GM12878 (cell line): ENCODE measurements around the gene IER5L. TPM values are rescaled to one million over a fixed set of nuclear protein-coding genes. Genes with fewer than 3 reads are reported as not detected.

Experiments used
- ATAC-seq: fragments of 200-7000 bp; cut with Tn5 transposase; 3 replicates; pipeline ENCODE4 v1.9.1; 2020; ENCODE audit warnings: mild to moderate bottlenecking, moderate library complexity
- BruUV-seq: library from RNA; stranded (reverse); fragments of 400-500 nt; replicated peaks from 2 replicates; lab custom pipeline; 2021; lab: Mats Ljungman, UMichigan
- CTCF ChIA-PET: fragments of 300-600 bp; sonication (Branson Sonifier 250); formaldehyde crosslinking; extraction: SDS; loops from one replicate; lab custom pipeline; 2021; ENCODE audit warnings: inconsistent platforms; lab: Yijun Ruan, JAX
- POLR2A ChIA-PET: fragments of 350-600 bp; formaldehyde crosslinking; extraction: SDS; loops from one replicate; lab custom pipeline; 2021; ENCODE audit warnings: inconsistent platforms; lab: Charles Lee
- RAD21 ChIA-PET: fragments of 300-600 bp; sonication (Branson Sonifier 250); formaldehyde crosslinking; loops from one replicate; lab custom pipeline; 2023; ENCODE audit warnings: antibody characterized with exemption; ENCODE audit not compliant: unreplicated experiment; lab: Charles Lee
- SMC1A ChIA-PET: fragments of 300-600 bp; sonication (Branson Sonifier 250); formaldehyde crosslinking; loops from one replicate; lab custom pipeline; 2023; ENCODE audit not compliant: unreplicated experiment, uncharacterized antibody; lab: Charles Lee
- DNase-seq: peaks from one replicate; pipeline ENCODE4 v3.0.0-alpha.2; 2011; ENCODE audit warnings: low read depth, low spot score
- FAIRE-seq: peaks from 3 replicates; lab custom pipeline; 2011; peaks lifted over from hg19 to GRCh38; lab: Jason Lieb, UNC
- H2AFZ ChIP-seq: 2 replicates; pipeline ENCODE4 v1.6.0; 2011; ENCODE audit warnings: low read depth, low read length, control low read depth; ENCODE audit not compliant: control insufficient read depth
- H3K27ac ChIP-seq: 2 replicates; pipeline ENCODE4 v1.5.1; 2011; ENCODE audit warnings: control low read depth; ENCODE audit not compliant: control insufficient read depth, insufficient read depth
- H3K27me3 ChIP-seq, 2 experiments: replicated peaks in 1 of 2; 2 replicates each; pipeline versions ENCODE4 v1.6.0 to v1.6.1; 2011; ENCODE audit warnings: low read length in 1 of 2; ENCODE audit not compliant: control insufficient read depth in 2 of 2, insufficient read depth in 2 of 2
- H3K36me3 ChIP-seq, 2 experiments: 2 replicates each; pipeline ENCODE4 v1.5.1; 2011; ENCODE audit warnings: low read length in 1 of 2; ENCODE audit not compliant: control insufficient read depth in 2 of 2, insufficient read depth in 2 of 2
- H3K4me1 ChIP-seq: 2 replicates; pipeline ENCODE4 v1.6.1; 2011; ENCODE audit warnings: mild to moderate bottlenecking, low read length, moderate library complexity, mixed read lengths; ENCODE audit not compliant: control insufficient read depth, insufficient read depth
- H3K4me2 ChIP-seq: 2 replicates; pipeline ENCODE4 v1.6.0; 2011; ENCODE audit warnings: control low read depth; ENCODE audit not compliant: control insufficient read depth, insufficient read depth
- H3K4me3 ChIP-seq: fragments of 200-600 bp; sonication (generic); 2 replicates; pipeline ENCODE4 v1.5.1; 2016
- H3K79me2 ChIP-seq: 2 replicates; pipeline ENCODE4 v1.6.0; 2011; ENCODE audit warnings: low read length; ENCODE audit not compliant: control insufficient read depth, insufficient read depth
- H3K9ac ChIP-seq: 2 replicates; pipeline ENCODE4 v1.8.0; 2011; ENCODE audit warnings: low read length, control low read depth, mixed read lengths; ENCODE audit not compliant: control insufficient read depth, insufficient read depth
- H3K9me3 ChIP-seq: replicated peaks from 3 replicates; pipeline ENCODE4 v1.5.1; 2011; ENCODE audit warnings: mild to moderate bottlenecking, low read length; ENCODE audit not compliant: control insufficient read depth, insufficient read depth
- H4K20me1 ChIP-seq: 2 replicates; pipeline ENCODE4 v1.6.0; 2011; ENCODE audit not compliant: control insufficient read depth, insufficient read depth
- CREB1 ChIP-seq: IDR thresholded peaks from 2 replicates; pipeline ENCODE4 v1.6.1; 2012; ENCODE audit warnings: low read depth, mild to moderate bottlenecking, inconsistent platforms
- GABPA ChIP-seq: IDR thresholded peaks from 2 replicates; pipeline ENCODE4 v1.6.1; 2014; ENCODE audit warnings: antibody characterized with exemption, low read depth, mild to moderate bottlenecking, inconsistent platforms
- RFX5 ChIP-seq: IDR thresholded peaks from 2 replicates; pipeline ENCODE4 v1.6.1; 2011; ENCODE audit warnings: low read depth, low read length, improper control_type of control experiment
- RUNX3 ChIP-seq: IDR thresholded peaks from 2 replicates; pipeline ENCODE4 v1.6.1; 2012; ENCODE audit warnings: low read length, inconsistent platforms
- SRF ChIP-seq, 2 experiments: IDR thresholded peaks; 2 replicates each; pipeline ENCODE4 v1.6.1; 2011; ENCODE audit warnings: low read depth in 2 of 2, low read length in 2 of 2, mild to moderate bottlenecking in 1 of 2, moderate library complexity in 1 of 2
- WGBS: methylation state at CpG from one replicate; pipeline ENCODE4 v1.1.6; 2016; ENCODE audit warnings: low lambda C conversion rate; ENCODE audit not compliant: insufficient replicate concordance, insufficient coverage; ENCODE audit errors: missing lambda C conversion rate; 5-methylcytosine and 5-hydroxymethylcytosine counted together
- in situ Hi-C: fragments of 300-500 bp; cut with MboI; formaldehyde crosslinking; loops from 9 replicates; pipeline ENCODE4 v1.14.3; 2018; ENCODE audit warnings: mixed read lengths
- intact Hi-C: fragments of 100-400 bp; cut with micrococcal nuclease; formaldehyde crosslinking; loops from one replicate; pipeline ENCODE4 v1.14.2; 2022; ENCODE audit not compliant: unreplicated experiment
- polyA plus RNA-seq, 11 experiments: library from polyadenylated mRNA; depleted of rRNA in 4 of 11; unstranded in 6 of 11; stranded (reverse) in 5 of 11; fragments of >200 nt; fragmentation: Nextera tagmentation in 4 of 11; fragmentation: Illumina TruSeq in 1 of 11; extraction: Ambion mirVana in 4 of 11; extraction: Trizol in 1 of 11; gene quantifications; 1 replicate in 1 of 11; 2 replicates in 10 of 11; pipeline versions ENCODE4 v1.2.1 to v1.2.3, GENCODE V29; 2011 to 2016; ENCODE audit warnings: inconsistent platforms in 2 of 11, missing spikeins in 2 of 11, low read depth in 1 of 11
- total RNA-seq, 4 experiments: library from RNA; depleted of rRNA in 3 of 4; stranded (reverse); fragments of >200 nt in 3 of 4; fragmentation: Illumina TruSeq in 1 of 4; extraction: Trizol in 1 of 4; gene quantifications; 2 replicates each; pipeline versions ENCODE4 v1.2.1 to v1.2.3, GENCODE V29; 2013 to 2021
- TF ChIP-seq, protein P1 (sequence below): fragments of 450-650 bp; IDR thresholded peaks from 2 replicates; pipeline ENCODE4 v1.6.1; 2018; ENCODE audit warnings: borderline replicate concordance, mild to moderate bottlenecking; ENCODE audit not compliant: partially characterized antibody
- TF ChIP-seq, protein P2 (sequence below): IDR thresholded peaks from 2 replicates; pipeline ENCODE4 v1.6.1; 2011; ENCODE audit warnings: low read depth, mild to moderate bottlenecking, low read length, moderate library complexity, borderline replicate concordance; ENCODE audit errors: extremely low read depth
- TF ChIP-seq, protein P3 (sequence below), 3 experiments: IDR thresholded peaks in 2 of 3; conservative IDR thresholded peaks in 1 of 3; 2 replicates each; pipeline ENCODE4 v1.5.1; 2011; ENCODE audit warnings: low read depth in 3 of 3, low read length in 3 of 3, mild to moderate bottlenecking in 3 of 3, control low read depth in 2 of 3, moderate library complexity in 2 of 3, inconsistent platforms in 1 of 3, mixed read lengths in 1 of 3; ENCODE audit not compliant: control insufficient read depth in 2 of 3, insufficient read depth in 1 of 3; ENCODE audit errors: extremely low read depth in 1 of 3

IER5L gene
- total and polyA plus RNA-seq, 10 of the 15 experiments (the other 5 are each of a cell fraction or from before 2014, with no cell fraction given) = 0.04 to 1.4 (median 0.17) TPM

DNA sequence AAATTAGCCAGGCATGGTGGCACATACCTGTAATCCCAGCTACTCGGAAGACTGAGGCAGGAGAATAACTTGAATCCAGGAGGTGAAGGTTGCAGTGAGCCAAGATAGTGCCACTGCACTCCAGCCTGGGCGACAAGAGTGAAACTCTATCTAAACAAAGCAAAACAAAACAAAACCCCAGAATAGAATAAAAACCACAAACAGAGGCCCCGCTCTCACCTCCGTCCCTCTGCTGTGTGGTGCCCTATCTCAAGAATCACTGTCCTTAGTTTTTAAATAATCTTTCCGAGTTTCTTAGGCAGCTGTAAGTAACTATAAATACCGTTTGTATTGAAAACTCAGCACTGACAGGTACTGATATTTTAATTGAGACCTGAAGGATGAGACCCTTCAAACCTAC lies 42.7 kb upstream of the IER5L start:
- no peak overlapping the region for H3K4me3 ChIP-seq
- ATAC-seq = peak; percentile 73
- BruUV-seq = no TSS peak
- FAIRE-seq = peak; percentile 78
- H3K36me3 ChIP-seq = no peaks in the 10 kb centered on the region
- SMC1A ChIA-PET = no interaction called here
- peak overlapping the region; percentile 69 for H3K4me2 ChIP-seq
- POLR2A ChIA-PET = no interaction called here
- H3K27ac ChIP-seq = no peak overlapping the region; the same call in 1 of the 2 replicates
- no peak overlapping the region; the same call in none of the 2 replicates for H2AFZ ChIP-seq
- H3K27me3 ChIP-seq = no peaks in the 10 kb centered on the region
- H4K20me1 ChIP-seq = no peaks in the 10 kb centered on the region
- 3% methylated on average over 6 of the region's 6 CpGs for WGBS
- CTCF ChIA-PET = interaction anchor here (1.1 kb wide), 1 partner anchor 924 kb away, joined by 3 read pairs; no protein-coding TSS in a partner anchor
- TF ChIP-seq GABPA = no peak
- TF ChIP-seq RUNX3 = peak; percentile 67; the same call in 1 of the 2 replicates
- TF ChIP-seq, protein P1, sequence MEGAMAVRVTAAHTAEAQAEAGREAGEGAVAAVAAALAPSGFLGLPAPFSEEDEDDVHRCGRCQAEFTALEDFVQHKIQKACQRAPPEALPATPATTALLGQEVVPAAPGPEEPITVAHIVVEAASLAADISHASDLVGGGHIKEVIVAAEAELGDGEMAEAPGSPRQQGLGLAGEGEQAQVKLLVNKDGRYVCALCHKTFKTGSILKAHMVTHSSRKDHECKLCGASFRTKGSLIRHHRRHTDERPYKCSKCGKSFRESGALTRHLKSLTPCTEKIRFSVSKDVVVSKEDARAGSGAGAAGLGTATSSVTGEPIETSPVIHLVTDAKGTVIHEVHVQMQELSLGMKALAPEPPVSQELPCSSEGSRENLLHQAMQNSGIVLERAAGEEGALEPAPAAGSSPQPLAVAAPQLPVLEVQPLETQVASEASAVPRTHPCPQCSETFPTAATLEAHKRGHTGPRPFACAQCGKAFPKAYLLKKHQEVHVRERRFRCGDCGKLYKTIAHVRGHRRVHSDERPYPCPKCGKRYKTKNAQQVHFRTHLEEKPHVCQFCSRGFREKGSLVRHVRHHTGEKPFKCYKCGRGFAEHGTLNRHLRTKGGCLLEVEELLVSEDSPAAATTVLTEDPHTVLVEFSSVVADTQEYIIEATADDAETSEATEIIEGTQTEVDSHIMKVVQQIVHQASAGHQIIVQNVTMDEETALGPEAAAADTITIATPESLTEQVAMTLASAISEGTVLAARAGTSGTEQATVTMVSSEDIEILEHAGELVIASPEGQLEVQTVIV = no peak
- intact Hi-C loops = no loop called here
- H3K9ac ChIP-seq = 0 out of 2 replicates have a peak overlapping the region, but pooled peaks have one; percentile 20
- H3K9me3 ChIP-seq = no peaks in the 10 kb centered on the region
- H3K79me2 ChIP-seq = no peaks in the 10 kb centered on the region
- peaks cover 22% of the 10 kb centered on the region for H3K4me1 ChIP-seq
- no peak for DNase-seq
- in situ Hi-C loops = no loop called here
- RAD21 ChIA-PET = interaction anchor here (1.0 kb wide), 1 partner anchor 81 kb away, joined by 4 read pairs; no protein-coding TSS in a partner anchor

DNA sequence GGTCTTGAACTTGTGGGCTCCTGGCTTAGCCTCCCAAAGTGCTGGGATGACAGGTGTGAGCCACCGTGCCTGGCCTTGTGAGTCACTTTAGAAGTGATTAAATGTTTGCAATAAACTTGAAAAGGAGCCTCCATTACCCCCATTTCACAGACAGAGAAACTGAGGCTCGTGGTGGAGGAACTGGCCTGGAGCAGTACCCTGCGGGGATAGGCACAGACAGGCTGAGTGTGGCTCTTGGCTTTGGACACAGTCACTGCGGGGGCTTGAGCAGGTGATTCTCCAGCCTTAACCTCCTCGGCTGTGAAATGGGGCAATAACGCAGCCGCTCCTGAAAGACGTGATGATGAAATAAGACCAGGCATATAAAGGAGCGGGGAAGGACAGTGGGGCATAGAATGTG lies 40.9 kb upstream of the IER5L start:
- intact Hi-C loops (no loop called here), in situ Hi-C loops (no loop called here)
- 64% methylated on average over 9 of the region's 9 CpGs for WGBS
- Histone ChIP-seq H2AFZ (no peak overlapping the region), H3K9ac (no peak overlapping the region), H3K4me3 (no peak overlapping the region), H3K4me1 (peaks cover 16% of the 10 kb centered on the region), H3K4me2 (no peak overlapping the region), H3K27me3 (no peaks in the 10 kb centered on the region), H3K79me2 (no peaks in the 10 kb centered on the region), H3K9me3 (no peaks in the 10 kb centered on the region), H3K27ac (no peak overlapping the region), H3K36me3 (no peaks in the 10 kb centered on the region), H4K20me1 (no peaks in the 10 kb centered on the region)
- ChIA-PET SMC1A (no interaction called here), CTCF (no interaction called here), POLR2A (no interaction called here), RAD21 (no interaction called here)
- ATAC-seq (no peak), FAIRE-seq (no peak), DNase-seq (no peak)
- no TSS peak for BruUV-seq
- TF ChIP-seq, protein P1 = no peak
- TF ChIP-seq CREB1 (no peak), RFX5 (no peak), SRF (IDR thresholded peaks at IDR 0.05; ENCODE audit: low read depth in 2 of 2, low read length in 2 of 2) (no peak)
- TF ChIP-seq, protein P2, sequence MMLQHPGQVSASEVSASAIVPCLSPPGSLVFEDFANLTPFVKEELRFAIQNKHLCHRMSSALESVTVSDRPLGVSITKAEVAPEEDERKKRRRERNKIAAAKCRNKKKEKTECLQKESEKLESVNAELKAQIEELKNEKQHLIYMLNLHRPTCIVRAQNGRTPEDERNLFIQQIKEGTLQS = no peak
- TF ChIP-seq, protein P3, sequence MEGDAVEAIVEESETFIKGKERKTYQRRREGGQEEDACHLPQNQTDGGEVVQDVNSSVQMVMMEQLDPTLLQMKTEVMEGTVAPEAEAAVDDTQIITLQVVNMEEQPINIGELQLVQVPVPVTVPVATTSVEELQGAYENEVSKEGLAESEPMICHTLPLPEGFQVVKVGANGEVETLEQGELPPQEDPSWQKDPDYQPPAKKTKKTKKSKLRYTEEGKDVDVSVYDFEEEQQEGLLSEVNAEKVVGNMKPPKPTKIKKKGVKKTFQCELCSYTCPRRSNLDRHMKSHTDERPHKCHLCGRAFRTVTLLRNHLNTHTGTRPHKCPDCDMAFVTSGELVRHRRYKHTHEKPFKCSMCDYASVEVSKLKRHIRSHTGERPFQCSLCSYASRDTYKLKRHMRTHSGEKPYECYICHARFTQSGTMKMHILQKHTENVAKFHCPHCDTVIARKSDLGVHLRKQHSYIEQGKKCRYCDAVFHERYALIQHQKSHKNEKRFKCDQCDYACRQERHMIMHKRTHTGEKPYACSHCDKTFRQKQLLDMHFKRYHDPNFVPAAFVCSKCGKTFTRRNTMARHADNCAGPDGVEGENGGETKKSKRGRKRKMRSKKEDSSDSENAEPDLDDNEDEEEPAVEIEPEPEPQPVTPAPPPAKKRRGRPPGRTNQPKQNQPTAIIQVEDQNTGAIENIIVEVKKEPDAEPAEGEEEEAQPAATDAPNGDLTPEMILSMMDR (IDR thresholded peaks at IDR 0.05 in 2 of 3, conservative IDR thresholded peaks at IDR 0.05 in 1 of 3; ENCODE audit: control insufficient read depth in 2 of 3, extremely low read depth in 1 of 3, insufficient read depth in 1 of 3, low read depth in 3 of 3, low read length in 3 of 3) = no peak
